ENCODE results near the gene PRCP. TPM values are rescaled to one million over a fixed set of nuclear protein-coding genes. Genes with fewer than 3 reads are reported as not detected.

The PRCP gene
- total RNA-seq, 1 donor from 2014 or later = 88.7 TPM

DNA sequence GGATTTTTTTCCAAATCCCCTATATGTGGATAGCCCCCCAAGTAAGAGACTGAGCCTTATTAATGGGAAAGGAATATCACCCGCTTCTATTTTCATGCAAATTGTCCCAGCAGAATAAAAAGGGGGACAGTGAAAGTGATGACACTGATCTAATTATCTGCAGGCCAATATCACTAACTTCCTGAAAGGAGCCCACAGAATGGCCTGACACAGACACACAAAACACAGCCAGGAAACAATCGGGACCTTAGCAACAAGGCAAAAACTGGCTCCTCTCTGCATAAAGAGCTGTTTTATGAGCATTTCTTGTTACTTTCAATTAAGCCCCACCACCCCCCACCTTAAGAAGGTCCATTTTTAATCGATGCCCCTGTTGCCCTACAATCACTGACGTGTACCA is 112.2 kb downstream of the PRCP start:
- DNase-seq (ENCODE audit: low read depth in 2 of 2) = no peak

DNA sequence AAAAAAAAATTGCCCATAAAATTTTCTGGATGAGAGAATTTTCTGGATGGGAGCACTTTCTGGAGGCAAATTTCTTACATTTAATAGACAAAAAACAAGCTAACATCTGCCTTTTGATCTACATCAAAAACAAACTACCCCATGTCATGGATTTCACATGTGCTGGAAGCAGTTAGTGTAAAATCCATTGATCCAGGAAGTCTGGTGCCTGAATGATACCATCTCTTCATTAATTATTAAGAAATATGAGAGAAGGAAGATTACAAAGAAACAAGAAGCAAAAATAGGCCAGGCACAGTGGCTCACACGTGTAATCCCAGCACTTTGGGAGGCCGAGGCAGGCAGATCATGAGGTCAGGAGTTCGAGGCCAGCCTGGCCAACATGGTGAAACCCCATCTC is 113.4 kb downstream of the PRCP start:
- DNase-seq (ENCODE audit: low read depth in 2 of 2) = no peak

DNA sequence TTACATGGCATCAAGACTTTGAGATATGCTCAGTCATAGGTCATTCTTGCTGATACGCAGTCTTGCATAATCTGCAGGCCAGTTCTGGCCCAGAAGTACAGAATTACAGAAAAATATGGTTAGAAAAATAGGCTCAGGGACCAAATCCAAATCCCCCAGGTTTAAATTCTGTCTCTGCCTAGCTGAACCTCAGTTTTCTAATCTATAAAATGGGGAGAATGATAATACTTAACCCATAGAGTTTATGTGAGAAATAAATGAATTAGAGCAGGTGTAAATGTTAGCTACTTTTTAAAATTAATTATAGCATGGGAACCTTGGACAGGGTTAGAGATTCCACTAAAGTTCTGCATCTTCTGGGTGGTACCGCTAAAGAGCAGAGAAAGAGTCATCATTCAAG is 114.2 kb downstream of the PRCP start:
- no peak for DNase-seq (ENCODE audit: low read depth in 2 of 2)

- DNase-seq (ENCODE audit: low read depth in 2 of 2) = no peak
These were observed 117.3 kb downstream of the PRCP start for GRCh38 chr11:82782825-82783374.

DNA sequence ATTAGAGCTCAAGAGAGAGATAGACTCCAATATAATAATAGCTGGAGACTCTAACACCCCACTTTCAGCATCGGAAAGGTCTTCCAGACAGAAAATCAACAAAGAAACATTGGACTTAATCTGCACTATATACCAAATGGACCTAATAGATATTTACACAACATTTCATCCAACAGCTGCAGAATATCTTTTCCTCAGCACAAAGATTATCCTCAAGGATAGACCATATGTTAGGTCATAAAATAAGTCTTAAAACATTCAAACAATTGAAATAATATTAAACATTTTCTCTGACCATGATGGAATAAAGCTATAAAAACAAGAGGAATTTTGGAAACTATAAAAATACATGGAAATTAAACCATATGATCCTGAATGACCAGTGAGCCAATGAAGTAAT is 121.5 kb downstream of the PRCP start:
- no peak for DNase-seq (ENCODE audit: low read depth in 2 of 2)

DNA sequence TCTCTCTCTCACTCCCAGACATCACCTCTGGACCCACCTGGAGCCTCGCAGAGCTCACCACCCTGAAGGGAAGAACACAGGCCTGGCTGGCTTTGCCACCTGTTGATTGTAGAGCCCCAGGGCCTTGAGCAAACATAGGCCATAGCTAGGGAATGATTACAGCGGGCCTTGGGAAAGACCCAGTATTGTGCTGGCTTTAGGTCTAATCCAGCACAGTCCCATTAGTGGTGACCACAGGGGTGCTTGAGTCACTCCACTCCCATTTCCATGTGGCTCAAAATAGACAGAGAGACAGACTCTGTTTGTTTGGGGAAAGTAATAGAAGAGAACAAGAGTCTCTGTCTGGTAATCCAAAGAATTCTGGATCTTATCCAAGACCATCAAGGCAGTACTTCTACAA is 123.9 kb downstream of the PRCP start:
- no peak for DNase-seq (ENCODE audit: low read depth in 2 of 2)

DNA sequence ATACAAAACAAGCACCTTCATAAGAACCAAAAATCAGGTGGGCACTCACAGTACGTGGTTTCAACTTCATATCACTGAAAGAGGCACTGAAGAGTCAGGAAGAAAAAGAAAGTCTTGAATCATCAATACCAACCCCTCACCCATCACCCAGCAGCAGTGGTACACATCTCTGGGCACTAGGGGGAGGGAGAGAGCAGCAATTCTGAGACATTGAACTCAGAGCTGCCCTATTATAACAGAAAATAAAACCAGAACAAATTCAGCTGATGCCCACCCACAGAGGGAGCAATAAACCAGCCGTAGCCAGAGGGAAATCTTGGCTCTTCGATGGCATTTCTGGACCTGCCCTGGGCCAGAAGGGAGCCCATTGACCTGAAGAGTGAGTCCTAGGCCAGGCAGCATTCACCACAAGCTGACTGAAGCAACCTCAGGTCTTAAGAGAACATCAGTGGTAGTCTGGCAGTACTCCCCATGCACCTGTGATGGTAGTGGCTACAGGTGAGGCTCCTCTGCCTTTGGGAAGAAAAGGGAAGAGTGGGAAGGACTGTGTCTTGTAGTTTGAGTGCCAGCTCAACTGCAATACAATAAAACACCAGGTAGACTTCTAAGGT is 124.4 kb downstream of the PRCP start:
- DNase-seq (ENCODE audit: low read depth in 2 of 2) = peak; percentile 66

DNA sequence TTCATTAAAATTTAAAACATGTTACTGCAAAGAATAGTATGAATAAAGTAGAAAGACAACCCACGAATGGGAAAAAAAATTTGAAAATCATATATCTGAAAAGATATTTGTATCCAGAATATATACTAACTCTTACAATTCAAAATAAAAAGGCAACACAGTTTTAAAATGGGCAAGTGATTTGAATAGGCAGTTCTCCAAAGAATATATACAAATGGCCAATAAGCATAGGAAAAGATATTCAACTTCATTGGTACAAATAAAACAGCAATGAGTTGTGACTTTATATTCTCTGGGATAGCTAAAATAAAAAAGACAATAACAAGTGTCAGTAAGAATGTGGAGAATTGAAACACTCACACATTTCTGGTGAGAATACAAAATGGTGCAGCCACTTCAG is 125.0 kb downstream of the PRCP start:
- no peak for DNase-seq (ENCODE audit: low read depth in 2 of 2)

Other genes with a start within 250 kb of the PRCP start
- gene FAM181B, start 166.6 kb downstream of the PRCP start, total RNA-seq = not detected in 2 replicates
- gene DDIAS, start 1.3 kb upstream of the PRCP start, total RNA-seq = 1.8 and 3.5 TPM in 2 replicates
- gene RAB30, start 171.5 kb upstream of the PRCP start, total RNA-seq = 6.9 and 8.9 TPM in 2 replicates